Erythroblast (primary cell): Measurements from ENCODE around the gene TOP3B.

Experiments
- DNase-seq, 2 experiments: peaks; one replicate each; lab custom pipeline; 2025; lab: John Stamatoyannopoulos, UW
- GATA1 ChIP-seq: IDR thresholded peaks from 2 replicates; pipeline ENCODE4 v1.6.1; 2011; ENCODE audit warnings: low read depth, mild to moderate bottlenecking, control low read depth, low read length, moderate library complexity
- POLR2A ChIP-seq: IDR thresholded peaks from 2 replicates; pipeline ENCODE4 v1.6.1; 2011; ENCODE audit warnings: mild to moderate bottlenecking, low read length

The TOP3B gene

DNA sequence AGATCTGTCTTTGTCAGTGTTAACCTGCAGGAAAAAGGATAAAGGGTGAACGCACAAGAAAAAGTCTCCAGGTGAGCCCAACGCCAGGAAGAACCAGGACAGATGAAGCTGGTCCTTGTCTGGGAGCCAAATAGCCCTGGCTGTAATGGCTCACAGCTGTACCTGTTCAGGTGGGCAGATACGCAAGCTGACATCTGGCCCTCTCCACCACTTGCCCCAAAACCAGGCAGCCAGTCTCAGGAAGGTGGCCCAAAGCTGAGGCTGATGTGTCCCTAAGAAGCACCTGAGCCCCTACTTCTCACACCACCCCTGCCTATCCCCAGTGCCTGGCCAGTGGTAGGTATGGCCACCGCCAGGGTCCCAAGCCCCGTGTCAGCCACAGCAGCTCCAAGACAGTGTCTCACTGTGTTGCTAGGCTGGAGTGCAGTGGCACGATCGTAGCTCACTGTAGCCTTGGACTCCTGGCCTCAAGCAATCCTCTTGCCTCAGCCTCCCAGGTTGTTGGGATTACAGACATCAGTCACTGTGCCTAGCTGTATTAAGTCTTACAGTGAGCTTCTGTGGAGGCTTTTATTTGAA, 14.8 kb downstream of the TOP3B start:
- TF ChIP-seq GATA1 = no peak
- TF ChIP-seq POLR2A = no peak
- no peak for DNase-seq

- TF ChIP-seq POLR2A (no peak), GATA1 (no peak)
- DNase-seq = no peak
Observed at GRCh38 chr22:21966643-21967516, 15.7 kb downstream of the TOP3B start.

DNA sequence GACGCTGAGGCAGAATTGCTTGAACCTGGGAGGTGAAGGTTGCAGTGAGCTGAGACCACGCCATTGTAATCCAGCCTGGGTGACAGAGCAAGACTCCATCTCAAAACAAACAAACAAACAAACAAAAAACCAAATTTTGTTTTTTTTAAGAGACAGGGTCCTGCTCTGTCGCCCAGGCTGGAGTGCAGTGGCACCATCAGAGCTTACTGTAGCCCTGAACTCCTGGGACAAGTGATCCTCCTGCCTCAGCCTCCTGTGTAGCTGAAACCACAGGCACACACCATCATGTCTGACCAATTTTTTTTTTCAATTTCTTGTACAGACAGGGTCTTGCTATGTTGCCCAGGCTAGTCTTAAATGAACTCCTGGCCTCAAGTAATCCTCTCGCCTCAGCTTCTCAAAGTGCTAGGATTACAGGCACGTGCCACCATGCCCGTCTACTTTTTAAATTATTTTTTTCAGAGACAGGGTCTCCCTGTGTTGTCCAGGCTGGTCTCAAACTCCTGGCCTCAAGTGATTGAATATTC, 16.8 kb downstream of the TOP3B start:
- no peak for DNase-seq
- TF ChIP-seq GATA1 (no peak), POLR2A (no peak)

DNA sequence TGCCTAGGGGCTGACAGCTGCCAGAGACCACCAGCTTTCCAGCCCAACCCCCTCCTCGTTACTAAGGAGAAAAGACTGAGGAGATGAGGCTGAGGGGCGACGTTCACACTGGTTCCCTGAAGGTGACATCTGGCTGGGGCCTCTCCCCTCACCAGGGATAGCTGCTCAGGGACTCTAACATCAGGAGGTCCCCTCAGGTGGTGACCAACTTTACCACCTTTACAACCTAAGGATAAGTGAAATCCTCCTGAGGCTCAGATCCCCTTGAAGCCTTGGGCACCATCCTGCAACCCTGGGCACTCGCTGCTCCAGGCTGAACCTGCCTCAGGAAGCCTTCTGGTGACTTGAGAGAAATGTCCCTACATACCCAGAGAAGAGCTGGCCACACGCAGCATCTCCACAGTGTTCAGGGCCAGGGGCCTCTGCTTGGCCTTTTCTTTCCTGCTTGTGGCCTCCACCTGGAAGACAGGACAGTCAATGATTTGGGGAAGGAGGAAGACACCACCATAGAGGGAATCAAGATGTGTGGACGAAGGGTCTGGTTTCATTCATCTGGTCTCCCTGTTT, 17.6 kb downstream of the TOP3B start:
- no peak for DNase-seq
- no peak for TF ChIP-seq POLR2A
- no peak for TF ChIP-seq GATA1

GRCh38 chr22:21964234-21964633, 18.4 kb downstream of the TOP3B start:
- TF ChIP-seq GATA1 = no peak
- no peak for TF ChIP-seq POLR2A
- DNase-seq = no peak

- DNase-seq = no peak
- TF ChIP-seq POLR2A (no peak), GATA1 (no peak)
Observed at GRCh38 chr22:21963790-21964211, 18.8 kb downstream of the TOP3B start.

DNA sequence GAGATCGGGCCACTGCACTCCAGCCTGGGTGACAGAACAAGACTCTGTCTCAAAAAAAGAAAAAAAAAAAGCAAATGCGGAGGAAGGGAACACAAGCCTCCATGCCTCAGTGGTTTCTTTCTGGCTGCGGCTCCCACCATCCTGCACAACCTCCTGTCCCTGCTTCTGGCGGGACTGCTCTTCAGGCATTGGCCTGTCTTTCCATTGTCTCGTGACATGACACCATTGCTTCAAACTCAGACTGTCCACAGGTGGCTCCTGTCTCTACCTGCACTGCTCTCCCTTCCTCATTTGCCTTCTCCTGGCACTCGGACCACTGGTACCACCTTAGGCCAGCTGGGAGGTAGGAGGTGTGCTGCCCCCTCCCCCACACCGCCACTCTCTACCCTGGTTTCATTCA, 19.3 kb downstream of the TOP3B start:
- DNase-seq = no peak
- TF ChIP-seq GATA1 = no peak
- no peak for TF ChIP-seq POLR2A

GRCh38 chr22:21962655-21962949, 20.0 kb downstream of the TOP3B start:
- TF ChIP-seq GATA1 (no peak), POLR2A (no peak)
- DNase-seq = no peak

GRCh38 chr22:21961886-21962654, 20.5 kb downstream of the TOP3B start:
- no peak for DNase-seq
- TF ChIP-seq POLR2A (no peak), GATA1 (no peak)

GRCh38 chr22:21961127-21961867, 21.3 kb downstream of the TOP3B start:
- TF ChIP-seq POLR2A = no peak
- no peak for TF ChIP-seq GATA1
- DNase-seq = no peak

DNA sequence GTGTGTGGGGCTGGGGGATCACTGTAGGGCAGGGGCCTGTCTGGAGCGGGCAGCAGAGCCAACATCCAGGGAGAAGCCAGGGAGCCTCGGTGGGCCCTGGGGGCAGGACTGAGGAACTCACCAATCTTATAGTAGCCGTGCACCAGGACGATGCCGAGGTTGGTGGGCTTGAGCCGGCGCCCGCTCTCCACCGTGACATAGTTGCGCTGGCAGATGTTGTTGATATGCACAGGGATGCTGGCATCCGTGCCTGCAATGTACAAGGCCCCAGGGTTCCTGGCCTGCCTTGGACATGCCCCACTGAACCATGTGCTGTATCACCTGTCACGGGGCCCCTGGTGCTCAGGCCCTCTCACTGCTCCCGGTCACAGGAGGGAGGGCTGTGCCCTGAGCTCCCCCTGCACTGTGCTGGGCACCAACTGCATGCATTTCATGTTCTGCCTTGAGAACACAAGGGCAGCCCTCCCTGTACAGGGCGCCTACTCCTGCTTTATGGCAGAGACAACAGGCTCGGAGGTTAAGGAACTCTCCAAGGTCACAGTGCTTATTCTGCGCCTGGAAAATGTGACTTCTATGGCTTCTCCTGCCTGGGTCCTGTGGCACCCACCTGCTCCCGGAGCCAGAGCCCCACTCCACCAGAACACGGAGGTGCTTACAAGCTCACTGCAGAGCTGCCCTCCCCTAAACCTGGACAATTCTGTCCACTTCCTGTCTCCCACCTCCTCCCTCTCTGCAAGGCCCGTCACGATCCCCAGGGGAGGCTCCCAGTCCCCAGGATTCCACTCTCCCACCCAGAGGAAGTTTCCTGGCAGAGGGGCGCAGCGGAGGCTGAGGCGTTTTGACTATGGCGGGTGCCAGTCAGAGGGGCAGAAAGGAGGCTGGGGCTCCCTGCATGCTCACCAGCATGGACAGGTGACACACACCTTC, 22.1 kb downstream of the TOP3B start:
- TF ChIP-seq POLR2A = no peak
- DNase-seq = no peak

- TF ChIP-seq GATA1 (no peak), POLR2A (no peak)
- no peak for DNase-seq
Observed at GRCh38 chr22:21959274-21960074, 23.1 kb downstream of the TOP3B start.
